Measurements from ENCODE around the gene HNRNPA3. TPM values are rescaled to one million over a fixed set of nuclear protein-coding genes. Genes with fewer than 3 reads are reported as not detected.

The HNRNPA3 gene
- total RNA-seq, 1 donor from 2014 or later = 78.7 TPM

- no peak for DNase-seq (ENCODE audit: low read depth)
Measured at GRCh38 chr2:177271981-177272666, 59.5 kb downstream of the HNRNPA3 start.

DNA sequence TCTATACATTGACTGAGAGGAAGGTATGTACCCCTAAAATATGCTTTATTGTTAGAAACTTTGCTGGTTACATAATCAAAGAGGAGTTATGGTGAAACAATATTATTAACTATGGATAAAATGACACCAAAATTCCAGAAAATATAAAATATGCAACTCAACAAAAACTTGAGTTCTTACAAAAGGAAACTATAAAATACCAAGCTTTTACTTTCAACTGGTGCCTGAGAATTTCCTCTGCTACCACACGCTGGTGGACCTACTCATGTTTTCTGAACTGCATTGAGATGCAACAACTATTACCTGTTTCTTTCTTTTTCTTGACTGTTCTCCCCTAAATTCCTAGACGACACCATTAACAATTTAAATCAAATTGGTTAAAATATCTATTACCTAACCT is 60.2 kb downstream of the HNRNPA3 start:
- no peak for DNase-seq (ENCODE audit: low read depth)

DNA sequence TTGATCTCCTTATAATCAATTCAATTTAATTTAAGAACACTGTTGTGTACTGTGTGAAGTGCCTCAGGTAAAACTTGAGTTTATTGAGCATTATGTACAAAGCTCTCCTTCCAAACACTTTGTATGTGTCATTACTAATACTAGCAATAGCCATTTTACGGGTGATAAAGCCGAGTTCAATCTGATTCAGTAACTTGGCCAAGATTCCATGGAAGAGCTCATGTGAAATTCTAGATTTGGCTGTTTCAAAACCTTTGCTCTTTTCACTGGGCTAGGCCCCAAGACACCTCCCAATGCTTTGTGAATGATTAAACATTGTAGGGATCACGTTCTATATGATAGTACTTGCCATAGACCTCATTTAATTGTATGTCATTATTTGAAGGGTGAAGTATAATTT is 60.8 kb downstream of the HNRNPA3 start:
- DNase-seq (ENCODE audit: low read depth) = peak; percentile 81

Other genes starting within 250 kb of the HNRNPA3 start
- 64.1 and 178 TPM in 2 replicates for gene NFE2L2, start 51.9 kb downstream of the HNRNPA3 start, total RNA-seq
- gene AGPS, start 180.0 kb downstream of the HNRNPA3 start, total RNA-seq = 81.1 and 95.4 TPM in 2 replicates

Measured in renal cortical epithelial cell (primary cell).